T-helper 9 cell (primary cell): ENCODE results near the gene FGF6.
A peak's percentile ranks its signal among the peaks of the same experiment; 100 is the strongest.

Experiments
- DNase-seq: peaks from one replicate; pipeline ENCODE4 v3.0.0-alpha.2; 2020

Gene FGF6

DNA sequence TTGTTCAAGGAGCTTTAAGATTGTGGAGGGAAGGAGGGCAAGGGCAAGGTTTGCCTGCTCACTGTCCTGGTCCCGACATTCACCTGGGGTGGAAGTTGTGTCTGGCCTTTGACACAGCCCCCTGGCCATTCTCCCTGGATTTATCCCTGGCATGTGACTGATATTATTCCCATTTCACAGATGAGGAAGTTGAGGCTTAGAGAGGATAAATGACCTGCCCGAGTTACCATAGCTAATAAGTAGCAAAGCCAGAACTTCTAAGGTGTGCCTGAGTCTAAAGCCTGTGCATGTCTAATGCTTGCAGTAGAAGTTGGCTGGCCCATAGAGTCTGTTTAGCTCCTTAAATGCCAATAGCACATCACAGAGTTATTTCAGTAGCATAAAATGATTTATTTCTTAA, 720 bp upstream of the FGF6 start:
- DNase-seq = no peak

DNA sequence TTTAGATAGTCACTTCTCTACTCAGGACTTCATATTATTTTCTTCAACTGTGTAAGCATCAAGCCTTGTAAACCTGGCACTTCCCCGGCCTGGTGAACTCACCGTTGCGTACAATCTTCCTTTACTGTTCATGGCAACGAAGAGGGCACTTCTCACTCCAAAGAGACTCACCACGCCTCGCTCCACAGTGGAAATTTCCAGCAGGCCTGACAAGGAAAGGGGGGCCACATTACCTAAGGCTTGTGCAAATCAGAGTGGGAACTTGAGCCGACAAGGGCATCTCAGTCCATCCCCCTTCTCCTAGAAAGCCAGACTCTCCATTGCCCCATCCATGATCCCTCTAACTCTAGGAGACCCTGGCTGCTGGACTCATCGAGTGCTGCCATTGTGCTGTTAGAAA, 1.6 kb downstream of the FGF6 start:
- DNase-seq = no peak

DNA sequence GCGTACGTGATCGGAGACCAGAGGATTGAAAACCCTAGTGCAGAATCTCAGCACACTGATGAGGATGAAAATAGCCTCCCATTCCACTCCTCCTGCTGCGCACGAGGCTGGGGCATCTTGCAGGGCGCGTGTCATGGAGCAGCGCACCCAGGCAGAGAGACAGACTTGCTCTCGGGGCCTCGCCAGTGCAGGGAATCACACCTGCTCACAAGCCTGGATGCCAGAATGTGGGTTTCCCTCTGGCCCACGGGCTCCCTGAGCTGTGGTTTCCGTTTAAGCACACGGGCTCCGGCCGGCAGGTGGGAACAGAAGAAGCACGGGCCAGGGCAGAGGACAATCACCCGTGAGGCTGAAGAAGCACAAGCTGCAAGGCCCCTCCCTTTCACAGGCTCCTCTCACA, 2.0 kb downstream of the FGF6 start:
- no peak for DNase-seq

DNA sequence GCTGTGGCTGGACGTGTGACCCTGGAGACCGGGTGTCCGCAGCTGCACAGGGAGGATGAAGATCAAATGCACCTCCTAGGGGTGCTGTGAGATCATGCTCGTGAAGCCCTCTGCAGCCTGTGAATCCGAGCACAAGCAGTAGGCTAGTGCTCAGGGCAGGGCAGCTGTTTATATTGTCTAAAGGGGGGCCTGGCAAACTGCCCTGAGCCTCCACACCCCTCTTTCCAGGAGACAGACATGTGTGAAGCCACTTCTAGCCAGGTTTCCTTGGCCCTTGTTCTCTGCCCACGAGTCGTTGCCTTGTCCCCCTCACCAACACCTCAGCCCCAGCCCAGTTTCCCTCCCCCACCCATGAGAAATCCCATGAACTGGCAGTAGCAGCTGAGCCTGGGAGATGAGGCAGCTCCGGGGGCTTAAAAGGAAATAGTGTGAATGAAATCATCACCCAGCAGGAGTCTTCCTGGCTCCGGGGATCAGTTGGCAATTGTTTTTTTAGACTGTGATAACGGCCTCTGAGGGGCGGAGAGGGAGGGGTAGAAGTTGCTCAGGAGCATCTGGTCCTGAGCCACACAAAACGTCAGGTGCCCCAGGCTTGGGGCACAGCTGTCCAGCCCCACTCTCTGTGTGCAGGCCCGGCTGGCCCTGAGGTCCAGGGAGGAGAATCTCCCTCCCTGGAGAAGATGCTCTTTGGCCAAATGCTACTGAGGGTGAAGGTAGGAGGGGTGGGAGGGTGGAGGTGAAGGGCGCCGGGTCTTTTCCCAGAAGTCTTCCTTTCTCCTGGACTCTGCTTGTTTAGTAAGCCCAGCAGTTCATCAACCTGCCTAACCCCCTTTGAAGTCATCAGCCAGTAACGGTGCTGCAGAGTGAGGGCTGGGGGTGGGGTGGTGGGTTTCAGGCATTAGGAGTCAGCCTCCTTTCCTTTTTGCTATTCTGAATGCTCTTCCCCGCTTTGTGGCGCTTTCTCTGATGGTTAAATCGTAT, 4.0 kb downstream of the FGF6 start:
- no peak for DNase-seq

DNA sequence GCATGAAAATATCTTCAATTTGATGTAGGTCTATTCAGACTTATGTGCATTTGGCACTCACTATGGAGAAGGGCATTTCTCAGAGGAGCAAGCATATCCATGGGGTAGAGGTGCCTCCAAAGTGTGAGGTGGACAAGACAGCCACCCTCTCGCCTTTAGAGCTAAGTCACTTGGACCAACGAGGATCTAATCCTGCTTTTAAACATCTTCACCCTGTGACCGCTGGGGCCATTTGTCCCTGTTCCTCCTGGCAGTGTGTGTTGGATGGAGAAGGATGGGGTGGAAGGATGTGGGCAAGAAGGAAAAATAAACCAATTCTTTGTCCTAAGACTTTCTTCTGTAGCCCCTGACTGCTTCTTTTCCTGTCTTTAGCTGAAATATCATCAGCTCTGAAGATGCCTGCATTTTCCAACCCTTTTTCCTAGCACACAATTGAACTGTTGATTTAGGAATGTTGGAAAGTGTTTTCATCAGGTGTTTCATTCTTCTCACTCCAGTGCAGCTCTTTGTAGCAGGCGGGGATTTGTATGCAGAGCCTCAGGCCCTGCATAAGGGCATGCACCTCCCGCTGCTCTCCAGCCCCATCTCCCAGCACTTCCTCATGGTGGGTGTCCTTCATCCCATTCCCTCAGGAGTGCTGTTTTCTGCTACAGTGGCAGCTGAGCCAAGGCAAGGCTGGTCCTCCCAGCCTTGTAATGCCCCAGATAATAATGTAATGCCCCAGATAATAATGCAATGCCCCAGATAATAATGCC, 5.3 kb downstream of the FGF6 start:
- DNase-seq = no peak

DNA sequence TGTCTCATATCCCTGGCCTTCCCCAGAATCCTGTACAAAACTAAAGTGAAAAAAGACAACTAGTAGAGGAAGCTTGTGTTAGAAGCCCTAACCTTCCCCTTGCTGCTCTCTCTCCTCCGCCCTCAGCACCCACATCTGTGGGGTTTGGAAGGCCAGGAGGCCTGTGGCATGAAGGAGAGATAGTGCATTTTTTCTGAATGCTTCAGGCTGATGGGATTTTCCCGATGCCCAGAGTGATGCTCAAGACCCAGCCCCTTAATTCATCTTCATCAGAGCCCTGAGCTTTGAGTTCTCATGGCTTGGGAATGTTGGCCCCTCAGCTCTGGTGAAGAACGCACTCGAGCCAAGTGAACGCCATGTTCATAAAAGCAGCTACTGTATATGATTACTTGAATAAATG, 5.9 kb downstream of the FGF6 start:
- DNase-seq = no peak

DNA sequence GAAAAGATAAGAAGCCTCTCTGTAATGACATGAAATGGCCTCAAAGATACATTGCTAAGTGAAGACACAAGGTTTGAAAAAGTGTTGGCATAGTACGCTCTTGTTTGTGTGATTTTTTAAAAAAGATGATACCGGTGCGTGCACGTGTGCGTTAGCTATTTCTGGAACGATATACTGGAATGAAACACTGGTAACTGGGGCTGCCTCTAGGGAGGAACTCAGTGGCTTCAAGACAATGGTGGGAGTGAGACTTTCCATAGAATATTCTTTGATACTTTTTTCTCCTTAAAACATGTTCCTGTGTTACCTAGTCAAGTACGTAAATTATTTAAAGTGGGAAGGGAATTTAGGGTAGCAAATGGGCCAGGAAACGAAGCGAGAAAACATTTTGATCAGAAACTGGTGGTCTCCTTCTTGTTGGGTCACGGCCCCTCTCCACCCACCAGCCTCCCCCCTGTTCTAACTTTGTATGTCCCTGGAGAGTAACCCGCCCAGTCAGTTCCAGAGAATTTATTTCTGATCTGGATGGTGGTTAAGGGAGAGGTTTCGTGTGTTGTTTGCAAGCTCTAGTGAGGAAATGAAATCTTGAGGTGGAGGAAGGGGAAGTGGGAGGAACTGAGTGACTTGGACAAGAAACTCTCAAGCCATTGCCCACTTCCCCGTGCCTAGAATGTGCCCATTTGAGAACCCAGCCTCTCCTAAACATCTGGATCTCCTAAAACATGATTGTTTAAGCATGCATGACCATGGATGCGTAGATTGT, 6.6 kb downstream of the FGF6 start:
- DNase-seq = no peak

DNA sequence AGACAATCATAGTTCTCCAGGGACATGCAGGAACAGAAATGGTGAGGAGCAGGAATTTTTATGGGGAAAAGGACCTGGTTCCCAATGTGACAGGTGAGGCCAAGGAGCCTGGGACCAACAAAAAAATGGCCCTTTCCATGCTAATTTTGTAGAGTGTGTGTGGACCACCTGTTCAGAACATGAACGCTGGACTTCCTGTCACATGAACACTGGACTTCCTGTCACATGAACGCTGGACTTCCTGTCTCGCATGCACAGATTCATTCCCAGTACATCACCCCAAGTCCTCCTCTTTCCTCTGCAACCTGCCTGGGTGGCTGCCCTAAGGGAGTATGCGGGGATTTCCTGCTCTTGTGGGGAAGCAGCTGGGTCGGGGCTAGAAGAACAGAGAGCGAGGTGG, 10.1 kb downstream of the FGF6 start:
- DNase-seq = no peak

DNA sequence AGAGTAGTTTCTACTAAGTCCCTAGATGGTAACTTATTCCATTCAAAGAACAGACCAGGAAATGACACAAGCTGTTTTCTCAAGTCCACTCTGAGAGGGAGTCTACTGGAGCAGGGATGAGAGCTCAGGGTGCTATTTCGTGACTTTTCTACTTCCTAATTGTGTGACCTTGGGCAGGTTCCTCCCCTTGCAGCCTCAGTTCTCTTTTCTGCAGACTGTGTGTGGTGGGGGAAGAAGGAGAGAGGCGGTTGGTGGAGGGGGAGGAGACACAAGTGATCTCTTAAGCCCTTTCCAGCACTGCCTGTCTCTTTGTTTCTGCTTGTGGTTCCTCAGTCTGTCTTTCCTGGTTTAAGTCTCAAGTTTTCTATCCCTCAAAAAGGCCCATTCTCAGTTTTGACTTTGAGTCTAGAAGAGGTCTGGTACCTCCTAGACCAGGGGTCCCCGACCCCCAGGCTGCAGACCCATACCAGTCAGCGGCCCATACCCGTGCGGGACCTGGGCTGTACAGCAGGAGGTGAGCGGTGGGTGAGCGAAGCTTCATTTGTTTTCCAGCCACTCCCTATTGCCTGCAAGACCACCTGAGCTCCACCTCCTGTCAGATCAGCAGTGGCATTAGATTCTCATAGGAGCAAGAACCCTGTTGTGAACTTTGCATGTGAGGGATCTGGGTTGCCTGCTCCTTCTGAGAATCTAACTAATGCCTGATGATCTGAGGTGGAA, 10.7 kb downstream of the FGF6 start:
- no peak for DNase-seq

DNA sequence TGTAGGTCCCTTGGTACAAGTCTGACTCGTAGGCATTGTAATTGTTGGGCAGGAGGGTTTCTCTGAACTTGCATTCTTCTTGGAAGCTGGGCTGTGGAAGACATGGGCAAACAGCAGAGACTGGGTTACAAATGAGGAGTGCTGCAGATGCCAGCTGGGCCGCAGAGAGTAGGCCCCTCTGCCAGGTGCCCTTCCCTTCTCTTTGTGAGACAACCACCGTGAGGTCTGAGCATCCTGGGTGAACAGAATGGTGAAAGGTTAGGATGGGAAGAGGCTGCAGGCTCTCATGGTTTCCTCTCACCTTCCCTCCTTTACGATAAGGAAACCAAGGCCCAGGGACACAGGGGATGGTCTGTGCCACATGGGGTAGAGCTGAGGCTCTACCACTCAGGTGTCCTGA, 11.3 kb downstream of the FGF6 start:
- no peak for DNase-seq

DNA sequence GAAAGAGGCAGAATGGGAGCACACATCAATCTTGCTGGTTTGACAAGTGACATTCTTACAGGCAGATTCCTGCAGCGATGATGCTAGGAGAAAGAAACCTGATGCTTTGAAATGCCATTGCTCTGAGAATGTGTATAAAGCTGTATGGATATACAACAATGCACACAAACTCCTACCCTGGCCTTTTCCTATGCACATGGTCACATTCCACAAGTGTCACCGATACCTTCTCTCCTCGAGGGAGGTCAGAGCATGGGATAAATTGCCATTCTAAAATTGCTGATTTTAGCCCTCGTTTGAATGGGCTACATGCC, 11.9 kb downstream of the FGF6 start:
- DNase-seq = no peak

DNA sequence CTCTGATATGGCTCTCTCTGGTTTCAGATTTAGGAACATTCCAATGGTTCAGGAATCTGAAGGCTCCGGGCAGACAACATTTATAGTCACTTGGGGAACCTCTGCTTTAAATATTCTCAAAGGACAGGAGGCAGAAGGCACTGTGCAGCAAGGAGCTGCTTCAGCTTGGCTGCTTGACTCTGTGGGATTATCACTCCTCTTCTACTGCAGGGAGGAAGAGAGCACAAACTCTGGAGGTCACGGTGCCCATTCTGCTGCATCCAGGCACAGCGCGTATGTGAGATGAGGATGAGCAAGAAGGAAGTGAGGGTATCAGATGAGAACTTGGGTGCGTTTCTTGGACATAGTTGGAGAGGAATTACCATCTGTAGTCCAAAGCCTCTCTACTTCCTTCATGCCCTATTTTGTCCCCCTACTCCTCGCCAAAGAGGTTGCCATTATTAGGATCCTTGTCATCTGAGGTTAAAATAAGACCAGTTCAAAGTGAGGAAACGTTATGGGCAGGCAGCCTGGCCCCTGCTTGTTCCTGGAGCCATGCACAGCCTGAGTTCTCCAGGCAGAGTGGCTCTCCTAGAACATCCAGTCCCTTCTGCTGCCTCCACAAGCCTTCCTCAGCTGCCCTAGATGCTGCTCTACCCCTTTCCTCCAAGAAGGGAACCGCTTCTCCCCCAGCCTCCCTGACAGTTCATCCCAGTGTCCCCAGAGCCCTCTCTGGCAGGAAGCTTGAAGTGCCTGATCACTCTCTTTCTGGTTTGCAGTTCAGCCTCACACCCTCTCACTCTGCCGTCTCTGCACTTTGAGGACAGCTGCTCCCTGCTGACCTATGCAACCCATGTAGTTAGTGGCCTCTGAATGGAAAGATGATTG, 12.5 kb downstream of the FGF6 start:
- no peak for DNase-seq

DNA sequence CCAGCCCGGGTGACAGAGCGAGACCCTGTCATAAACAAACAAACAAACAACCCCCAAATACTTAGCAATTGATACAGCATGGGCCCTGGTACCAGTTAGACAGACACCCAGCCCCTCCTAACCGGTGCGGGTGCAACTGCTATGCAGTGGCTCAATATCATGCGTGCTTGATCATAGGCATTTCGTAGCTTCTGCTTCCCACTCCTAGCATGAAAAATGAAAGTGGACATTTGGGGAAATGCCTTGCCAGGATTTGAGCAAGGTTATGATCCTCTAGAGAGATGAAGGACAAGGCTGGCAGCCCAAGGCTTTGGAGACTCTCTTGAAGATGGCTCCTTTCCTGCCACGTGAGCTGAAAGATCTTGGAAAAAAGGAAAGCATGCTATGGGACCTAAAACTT, 13.7 kb downstream of the FGF6 start:
- no peak for DNase-seq

DNA sequence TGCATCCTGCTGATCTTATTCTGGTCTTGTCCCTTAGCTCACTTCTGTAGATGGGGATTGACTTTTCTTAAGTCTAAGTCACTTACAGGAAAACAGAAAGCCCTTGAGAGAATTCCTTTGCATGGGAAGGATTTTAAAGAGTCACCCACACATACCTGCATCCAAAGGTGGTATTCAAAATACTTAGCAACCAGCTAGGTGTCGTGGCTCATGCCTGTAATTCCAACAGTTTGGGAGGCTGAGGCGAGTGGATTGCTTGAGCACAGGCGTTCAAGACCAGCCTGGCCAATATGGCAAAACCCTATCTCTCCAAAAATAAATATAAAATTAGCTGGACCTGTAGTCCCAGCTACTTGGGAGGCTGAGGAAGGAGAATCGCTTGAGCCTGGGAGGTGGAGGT, 14.2 kb downstream of the FGF6 start:
- DNase-seq = no peak

DNA sequence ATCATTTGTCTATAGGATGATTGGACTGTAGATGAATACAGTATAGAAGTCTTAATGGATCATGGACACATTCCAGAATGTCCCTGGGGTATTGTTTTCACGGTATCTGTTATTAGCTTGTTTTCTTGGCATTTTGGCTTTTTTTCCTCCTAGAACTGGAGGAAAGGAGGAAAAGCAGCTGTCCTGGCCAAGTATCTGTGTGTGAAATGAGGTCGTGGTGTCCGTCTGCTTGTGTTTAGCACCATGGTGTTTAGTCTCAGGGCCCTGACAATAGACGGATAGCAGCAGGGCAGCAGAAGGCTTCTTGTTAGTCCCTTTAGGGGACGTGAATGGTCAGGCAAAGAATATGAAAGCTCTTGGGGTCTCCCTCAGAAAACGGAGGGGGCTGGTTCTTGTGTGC, 21.2 kb downstream of the FGF6 start:
- no peak for DNase-seq

DNA sequence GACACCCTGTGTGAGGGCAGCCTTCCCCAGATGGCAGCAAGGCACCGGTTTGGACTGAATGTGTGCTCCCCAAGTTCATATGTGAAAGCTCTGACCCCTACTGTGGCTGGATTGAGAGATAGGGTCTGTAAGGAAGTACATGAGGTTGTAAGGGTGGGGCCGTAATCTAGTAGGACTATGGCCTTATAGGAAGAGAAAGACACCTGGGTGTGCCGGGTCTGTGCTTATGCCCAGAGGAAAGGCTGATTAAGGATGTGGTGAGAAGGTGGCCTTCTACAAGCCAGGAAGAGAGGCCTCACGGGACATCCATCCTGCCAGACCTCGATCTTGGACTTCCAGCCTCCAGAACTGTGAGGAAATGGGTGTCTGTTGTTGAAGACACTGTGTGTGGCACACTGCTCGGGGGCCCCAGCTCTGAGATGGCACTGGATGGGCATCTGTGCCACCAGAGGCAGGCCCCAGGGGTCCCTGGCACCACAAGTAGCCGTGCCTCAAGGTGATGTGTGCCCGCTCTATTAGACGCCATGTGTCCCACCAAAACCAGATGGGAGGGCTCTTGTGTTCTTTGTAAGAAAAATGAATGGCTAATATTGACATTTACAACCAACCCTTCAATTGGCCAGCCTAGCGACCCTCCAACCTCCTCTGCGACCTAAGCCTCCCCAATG, 22.0 kb downstream of the FGF6 start:
- DNase-seq = no peak

DNA sequence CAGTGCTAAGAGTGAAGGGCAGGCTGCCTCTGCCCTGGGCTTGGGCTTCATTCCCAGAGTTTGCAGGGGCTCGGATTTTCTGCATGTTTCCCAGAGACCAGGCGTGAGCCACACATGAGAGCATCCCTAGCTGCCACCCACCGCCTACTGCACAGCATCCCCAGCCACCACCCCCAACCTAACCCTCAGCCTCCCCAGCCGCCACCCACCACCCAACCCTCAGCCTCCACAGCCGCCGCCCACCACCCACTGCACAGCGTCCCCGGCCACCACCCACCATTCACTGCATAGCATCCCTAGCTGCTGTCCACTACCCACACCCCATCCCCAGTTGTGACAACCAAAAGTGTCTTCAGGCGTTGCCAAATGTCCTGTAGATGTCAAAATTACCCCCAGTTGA, 22.6 kb downstream of the FGF6 start:
- DNase-seq = no peak

DNA sequence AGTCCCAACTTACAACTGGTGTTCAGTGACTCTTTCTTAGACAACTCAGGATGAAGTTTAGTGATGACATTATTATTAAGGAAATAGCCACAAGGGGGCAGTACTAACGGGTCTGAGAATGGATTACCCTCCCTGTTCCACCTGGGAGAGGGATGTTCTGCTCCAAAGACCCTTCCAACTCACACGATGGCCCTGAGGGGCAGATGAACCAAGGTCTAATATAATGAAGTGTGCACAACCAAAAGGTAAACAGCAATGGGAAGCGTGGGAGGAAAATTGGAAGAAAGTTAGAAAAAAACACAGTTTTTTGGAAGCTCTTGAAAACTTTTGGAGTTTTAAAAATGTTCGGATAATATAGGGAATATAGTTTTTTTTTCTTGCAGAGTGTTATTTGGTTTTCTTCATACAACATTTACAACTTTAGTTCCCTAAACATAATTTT, 24.0 kb downstream of the FGF6 start:
- DNase-seq = peak; percentile 4

DNA sequence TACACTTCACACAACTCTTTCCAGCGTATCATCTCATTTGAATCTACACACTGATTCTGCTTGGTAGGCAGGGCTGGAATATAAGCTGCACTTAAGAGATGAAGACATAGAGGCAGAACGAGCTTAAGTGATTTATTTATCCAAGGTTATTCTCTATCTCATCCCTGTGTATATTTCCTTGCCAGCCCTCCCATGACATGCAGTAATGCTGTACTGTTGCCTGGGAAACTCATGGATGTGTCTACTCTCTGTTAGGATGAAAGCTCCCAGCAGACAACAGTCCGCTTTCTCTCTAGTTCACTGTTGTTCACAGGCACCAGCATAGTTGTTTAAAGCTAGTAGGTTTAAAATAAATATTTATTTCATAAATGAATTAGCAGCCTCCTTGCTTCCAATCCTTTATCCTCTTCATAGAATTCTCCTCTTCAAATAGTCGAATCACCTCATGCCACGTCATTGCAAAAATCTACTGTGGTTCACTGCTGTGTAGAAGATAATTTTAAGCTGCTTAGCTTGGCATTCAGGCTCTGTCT, 25.4 kb downstream of the FGF6 start:
- DNase-seq = no peak

DNA sequence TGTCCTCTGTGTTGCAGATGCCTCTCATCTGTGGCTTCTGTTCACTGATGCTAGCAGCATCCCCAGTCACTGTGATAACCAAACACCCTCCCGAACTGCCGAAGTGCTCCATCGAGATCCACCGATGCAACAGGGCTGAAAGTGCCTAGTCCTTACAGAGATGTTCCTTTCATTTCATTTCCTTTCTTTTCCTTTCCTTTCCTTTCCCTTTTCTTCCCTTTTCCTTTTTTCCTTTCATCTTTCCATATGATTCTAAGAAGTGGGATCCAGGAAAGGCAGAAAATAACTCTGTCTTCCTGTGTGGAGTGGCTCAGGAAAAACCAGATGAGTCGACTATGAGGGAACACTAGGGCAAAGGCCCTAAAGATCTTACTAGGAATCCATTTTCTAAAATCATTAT, 26.7 kb downstream of the FGF6 start:
- DNase-seq = no peak

DNA sequence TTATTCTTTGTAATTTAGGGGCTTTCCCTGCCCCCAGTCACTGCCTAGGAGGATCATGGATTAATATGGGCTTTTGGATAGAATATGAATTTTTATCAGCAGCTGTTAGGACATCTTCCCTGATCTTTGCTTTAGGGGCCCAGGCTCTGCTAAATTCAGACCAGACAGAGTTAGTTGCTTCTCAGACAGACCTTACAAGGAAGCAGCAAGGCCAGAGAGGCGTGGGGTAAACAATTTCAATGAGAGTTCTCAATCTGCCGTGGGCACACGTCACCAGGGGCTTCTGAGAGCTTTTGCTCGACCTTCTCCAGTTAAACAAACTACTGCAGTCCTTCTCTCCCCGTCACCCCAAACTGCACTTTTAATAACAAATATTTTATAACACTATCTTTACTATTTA, 27.7 kb downstream of the FGF6 start:
- DNase-seq = no peak
